ENCODE data around the gene OLFM3.

DNA sequence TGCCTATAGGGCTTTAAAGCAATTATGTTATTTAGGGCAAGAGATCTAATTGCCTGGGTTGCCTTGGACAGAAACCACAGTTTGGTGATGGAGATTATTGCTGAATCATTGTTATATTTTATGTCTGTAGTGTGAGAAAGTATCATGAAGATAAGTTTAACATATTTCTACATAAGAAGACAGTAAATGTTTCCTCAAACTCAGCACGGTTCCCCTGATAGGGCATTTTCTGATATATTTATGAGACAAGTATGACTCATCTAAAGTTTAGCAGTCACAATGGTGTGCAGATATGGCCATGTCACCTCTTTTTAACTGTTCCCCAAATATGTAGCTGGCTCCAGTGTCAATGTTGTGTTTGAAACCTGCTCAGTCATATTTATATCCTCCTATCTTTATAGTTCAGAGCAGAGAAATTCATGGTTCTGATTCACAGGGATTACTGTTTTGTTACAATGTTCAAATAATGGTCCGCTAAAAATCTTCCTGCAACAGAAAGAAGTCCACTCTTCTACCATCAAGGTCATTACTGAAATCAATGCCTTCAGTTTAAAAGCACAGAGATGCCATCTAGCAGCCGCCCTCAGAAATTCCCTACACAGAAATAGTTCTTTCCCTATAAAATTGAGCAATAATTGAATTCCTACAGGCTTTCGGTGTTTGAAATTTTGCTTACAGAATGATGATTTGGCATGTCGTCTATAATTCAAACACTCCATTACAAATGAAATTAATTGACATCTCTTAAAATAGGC, 3.7 kb downstream of the OLFM3 start:
- TF ChIP-seq, protein P1, sequence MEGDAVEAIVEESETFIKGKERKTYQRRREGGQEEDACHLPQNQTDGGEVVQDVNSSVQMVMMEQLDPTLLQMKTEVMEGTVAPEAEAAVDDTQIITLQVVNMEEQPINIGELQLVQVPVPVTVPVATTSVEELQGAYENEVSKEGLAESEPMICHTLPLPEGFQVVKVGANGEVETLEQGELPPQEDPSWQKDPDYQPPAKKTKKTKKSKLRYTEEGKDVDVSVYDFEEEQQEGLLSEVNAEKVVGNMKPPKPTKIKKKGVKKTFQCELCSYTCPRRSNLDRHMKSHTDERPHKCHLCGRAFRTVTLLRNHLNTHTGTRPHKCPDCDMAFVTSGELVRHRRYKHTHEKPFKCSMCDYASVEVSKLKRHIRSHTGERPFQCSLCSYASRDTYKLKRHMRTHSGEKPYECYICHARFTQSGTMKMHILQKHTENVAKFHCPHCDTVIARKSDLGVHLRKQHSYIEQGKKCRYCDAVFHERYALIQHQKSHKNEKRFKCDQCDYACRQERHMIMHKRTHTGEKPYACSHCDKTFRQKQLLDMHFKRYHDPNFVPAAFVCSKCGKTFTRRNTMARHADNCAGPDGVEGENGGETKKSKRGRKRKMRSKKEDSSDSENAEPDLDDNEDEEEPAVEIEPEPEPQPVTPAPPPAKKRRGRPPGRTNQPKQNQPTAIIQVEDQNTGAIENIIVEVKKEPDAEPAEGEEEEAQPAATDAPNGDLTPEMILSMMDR (IDR thresholded peaks at IDR 0.05): no peak
- TF ChIP-seq POLR2A (IDR thresholded peaks at IDR 0.05): no peak
